ENCODE data around the gene LMAN2L.

GRCh38 chr2:96764253-96764637 lies 24.4 kb upstream of the LMAN2L start:
- TF ChIP-seq CTCF (IDR thresholded peaks at IDR 0.05; ENCODE audit: low read length) = no peak
- TF ChIP-seq EZH2 (IDR thresholded peaks at IDR 0.05; ENCODE audit: borderline replicate concordance, low read length) = no peak
